ENCODE results near the gene NOP56. TPM values are rescaled to one million over a fixed set of nuclear protein-coding genes. Genes with fewer than 3 reads are reported as not detected.

NOP56 gene
- total RNA-seq, 1 donor from 2014 or later = 84.9 TPM

GRCh38 chr20:2688041-2688591 is 35.7 kb downstream of the NOP56 start:
- ATAC-seq = peak; percentile 59 to 67
- no peaks in the 10 kb centered on the region for H3K9me3 ChIP-seq
- H3K27ac ChIP-seq = no peak overlapping the region
- intact Hi-C loops (cut with DNase I) = no loop called here
- TF ChIP-seq CTCF (IDR thresholded peaks at IDR 0.05) = peak; percentile 62
- peak; percentile 71 for DNase-seq
- no peaks in the 10 kb centered on the region for H3K36me3 ChIP-seq
- H3K4me3 ChIP-seq = no peak overlapping the region
- peaks cover 5% of the 10 kb centered on the region for H3K4me1 ChIP-seq
- H3K27me3 ChIP-seq (ENCODE audit: low read depth) = peaks cover 10% of the 10 kb centered on the region

DNA sequence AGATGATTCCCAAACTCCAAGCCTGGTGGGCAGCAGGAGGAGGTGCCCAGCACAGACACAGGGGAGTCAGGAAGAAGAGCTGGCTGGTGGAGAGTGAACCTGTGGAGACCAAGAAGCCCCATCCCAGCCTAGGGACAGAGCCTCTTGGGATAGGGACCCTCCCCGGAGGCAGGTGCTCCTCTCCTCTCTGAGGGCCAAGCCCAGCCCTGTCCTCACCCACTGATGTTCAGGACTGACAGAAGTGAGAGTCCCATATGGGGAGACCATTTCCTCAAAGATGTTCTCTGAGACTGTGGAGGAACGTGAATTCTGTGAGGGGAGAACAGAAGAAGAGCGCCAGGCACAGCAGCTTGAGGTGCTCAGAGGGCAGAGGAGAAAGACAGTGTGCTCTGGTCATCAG is 37.8 kb downstream of the NOP56 start:
- ATAC-seq = no peak
- intact Hi-C loops (cut with DNase I) = no loop called here
- no peak for DNase-seq
- H3K36me3 ChIP-seq = no peaks in the 10 kb centered on the region
- H3K4me3 ChIP-seq = no peak overlapping the region
- TF ChIP-seq CTCF (IDR thresholded peaks at IDR 0.05) = no peak
- H3K27me3 ChIP-seq (ENCODE audit: low read depth) = peaks cover 22% of the 10 kb centered on the region
- H3K27ac ChIP-seq = no peak overlapping the region
- no peaks in the 10 kb centered on the region for H3K9me3 ChIP-seq
- H3K4me1 ChIP-seq = peaks cover 12% of the 10 kb centered on the region

DNA sequence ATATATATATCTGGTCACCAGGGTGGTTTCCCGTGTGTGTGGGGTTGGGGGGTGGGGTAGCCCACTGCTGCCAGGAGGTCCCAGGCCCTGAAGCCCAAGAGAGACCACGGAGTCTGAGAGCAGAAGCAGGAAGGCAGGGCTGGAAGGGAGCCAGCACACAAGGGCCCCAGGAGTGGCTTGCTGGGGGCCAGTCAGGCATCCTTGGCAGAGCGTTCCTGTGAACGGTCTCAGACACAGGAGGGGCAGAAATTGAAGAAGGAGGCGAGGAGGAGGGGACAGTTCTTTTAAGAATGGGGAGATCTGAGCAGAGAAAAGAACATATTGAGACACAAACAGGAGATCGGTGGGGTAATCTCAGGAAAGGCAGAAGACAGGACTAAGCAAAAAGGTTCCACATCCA is 38.3 kb downstream of the NOP56 start:
- DNase-seq = no peak
- H3K36me3 ChIP-seq = no peaks in the 10 kb centered on the region
- no peak for ATAC-seq

DNA sequence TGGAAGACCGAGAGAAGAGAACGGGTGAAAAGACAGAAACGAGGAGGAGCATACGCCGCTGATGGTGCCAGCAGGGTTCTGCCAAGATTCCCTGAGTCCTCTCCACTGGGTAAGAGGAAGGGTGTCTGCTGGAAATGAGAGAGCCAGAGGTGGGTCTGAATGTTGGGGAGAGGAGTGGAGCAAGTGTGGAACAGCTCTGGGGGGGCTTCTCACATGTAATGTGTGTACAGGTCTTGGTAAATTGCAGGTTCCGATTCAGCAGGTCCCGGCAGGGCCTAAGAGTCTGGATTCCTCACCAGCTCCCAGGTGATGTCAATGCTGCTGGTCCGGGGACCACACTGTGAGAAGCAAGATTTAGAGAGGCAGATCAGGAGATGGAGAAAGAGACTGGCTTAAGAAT is 38.7 kb downstream of the NOP56 start:
- DNase-seq = no peak
- Histone ChIP-seq H3K27ac (no peak overlapping the region), H3K27me3 (ENCODE audit: low read depth) (peaks cover 29% of the 10 kb centered on the region)

More for the DNA sequence above, 38.3 kb downstream of the NOP56 start:
- peaks cover 25% of the 10 kb centered on the region for H3K27me3 ChIP-seq (ENCODE audit: low read depth)
- intact Hi-C loops (cut with DNase I) = no loop called here
- peaks cover 12% of the 10 kb centered on the region for H3K4me1 ChIP-seq
- H3K4me3 ChIP-seq = no peak overlapping the region
- H3K9me3 ChIP-seq = no peaks in the 10 kb centered on the region
- no peak overlapping the region for H3K27ac ChIP-seq
- TF ChIP-seq CTCF (IDR thresholded peaks at IDR 0.05) = no peak

DNA sequence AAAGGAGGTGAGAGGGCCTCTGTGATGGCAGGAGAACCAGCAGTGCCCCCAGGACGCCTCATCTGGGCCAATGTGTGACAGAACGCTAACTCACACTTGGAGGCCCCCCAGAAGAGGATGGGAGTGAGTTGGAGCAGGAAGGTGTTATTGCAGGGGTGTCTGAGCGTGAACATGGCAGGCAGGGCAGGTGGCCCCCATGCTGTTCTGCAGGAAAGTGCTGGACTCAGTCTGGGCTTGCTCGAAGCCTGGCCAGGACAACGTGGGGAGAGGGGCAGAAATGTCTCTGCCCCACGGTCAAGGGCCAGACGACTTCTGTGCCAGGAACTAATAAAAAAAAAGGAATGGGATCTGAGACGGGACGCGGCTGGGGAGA is 39.2 kb downstream of the NOP56 start:
- Histone ChIP-seq H3K4me1 (peaks cover 12% of the 10 kb centered on the region), H3K4me3 (peak overlapping the region; percentile 56), H3K27ac (peak overlapping the region; percentile 86), H3K9me3 (no peaks in the 10 kb centered on the region), H3K27me3 (ENCODE audit: low read depth) (peaks cover 33% of the 10 kb centered on the region), H3K36me3 (no peaks in the 10 kb centered on the region)
- ATAC-seq = no peak
- DNase-seq = no peak
- intact Hi-C loops (cut with DNase I) = no loop called here
- no peak for TF ChIP-seq CTCF (IDR thresholded peaks at IDR 0.05)

More for the DNA sequence above, 38.7 kb downstream of the NOP56 start:
- no peaks in the 10 kb centered on the region for H3K9me3 ChIP-seq
- H3K36me3 ChIP-seq = no peaks in the 10 kb centered on the region
- no peak overlapping the region for H3K4me3 ChIP-seq
- no peak for TF ChIP-seq CTCF (IDR thresholded peaks at IDR 0.05)
- peaks cover 12% of the 10 kb centered on the region for H3K4me1 ChIP-seq
- intact Hi-C loops (cut with DNase I) = no loop called here
- no peak for ATAC-seq
